Smooth muscle cell (in vitro differentiated cells): ENCODE data around the gene PCBP2. TPM values are rescaled to one million over a fixed set of nuclear protein-coding genes. Genes with fewer than 3 reads are reported as not detected.
"Not testable (repeated sequence)": the region's sequence is repeated elsewhere in the genome, so short reads cannot be mapped to it uniquely, and the experiment has no call there.

Experiments used
- DNase-seq: peaks from one replicate; lab custom pipeline; 2025; ENCODE audit not compliant: unreplicated experiment; lab: John Stamatoyannopoulos, UW
- H2AFZ ChIP-seq: fragments of 200-600 bp; sonication (generic); 2 replicates; pipeline ENCODE4 v1.6.0; 2016; ENCODE audit warnings: antibody characterized with exemption, low read depth, mild to moderate bottlenecking
- H3F3A ChIP-seq: fragments of 200-600 bp; sonication (generic); 2 replicates; pipeline ENCODE4 v1.6.0; 2017; ENCODE audit warnings: antibody characterized with exemption, low read depth
- H3K27ac ChIP-seq: fragments of 200-600 bp; sonication (generic); 2 replicates; pipeline ENCODE4 v1.5.1; 2016; ENCODE audit warnings: low read depth, mild to moderate bottlenecking
- H3K27me3 ChIP-seq: fragments of 200-600 bp; sonication (generic); 2 replicates; pipeline ENCODE4 v1.6.1; 2016; ENCODE audit warnings: low read depth, mild to moderate bottlenecking
- H3K36me3 ChIP-seq: fragments of 200-600 bp; sonication (generic); 2 replicates; pipeline ENCODE4 v1.5.1; 2016; ENCODE audit warnings: low read depth
- H3K4me1 ChIP-seq: fragments of 200-600 bp; sonication (generic); 2 replicates; pipeline ENCODE4 v1.5.1; 2016; ENCODE audit warnings: low read depth
- H3K4me2 ChIP-seq: fragments of 200-600 bp; sonication (generic); 2 replicates; pipeline ENCODE4 v1.6.0; 2016; ENCODE audit warnings: mild to moderate bottlenecking
- H3K4me3 ChIP-seq: fragments of 200-600 bp; sonication (generic); 2 replicates; pipeline ENCODE4 v1.5.1; 2016; ENCODE audit warnings: mild to moderate bottlenecking
- H3K79me2 ChIP-seq: fragments of 200-600 bp; sonication (generic); 2 replicates; pipeline ENCODE4 v1.6.0; 2016; ENCODE audit warnings: low read depth, mild to moderate bottlenecking
- H3K9ac ChIP-seq: fragments of 200-600 bp; sonication (generic); 2 replicates; pipeline ENCODE4 v1.6.0; 2016; ENCODE audit warnings: low read depth
- H3K9me3 ChIP-seq: fragments of 200-600 bp; sonication (generic); replicated peaks from 2 replicates; pipeline ENCODE4 v1.5.1; 2016; ENCODE audit warnings: low read depth
- H4K20me1 ChIP-seq: fragments of 200-600 bp; sonication (generic); 2 replicates; pipeline ENCODE4 v1.6.0; 2016; ENCODE audit warnings: low read depth
- WGBS: methylation state at CpG from one replicate; pipeline ENCODE4 v1.1.7; 2016; ENCODE audit warnings: low lambda C conversion rate; 5-methylcytosine and 5-hydroxymethylcytosine counted together
- polyA plus RNA-seq: library from polyadenylated mRNA; unstranded; fragments of >200 nt; fragmentation: Nextera tagmentation; extraction: Ambion mirVana; gene quantifications from 2 replicates; pipeline ENCODE4 v1.2.1, GENCODE V29; 2016
- total RNA-seq: library from RNA; depleted of rRNA; stranded (reverse); fragments of >200 nt; gene quantifications from 2 replicates; pipeline ENCODE4 v1.2.3, GENCODE V29; 2014
- TF ChIP-seq, protein P1 (sequence below): fragments of 200-600 bp; sonication (generic); IDR thresholded peaks from 2 replicates; pipeline ENCODE4 v1.5.1; 2017; ENCODE audit warnings: borderline replicate concordance, mild to moderate bottlenecking, antibody characterized with exemption; ENCODE audit not compliant: insufficient read depth, poor library complexity, severe bottlenecking

PCBP2 gene
- total and polyA plus RNA-seq, 2 experiments from 2014 or later = 90.8 to 306 TPM

DNA sequence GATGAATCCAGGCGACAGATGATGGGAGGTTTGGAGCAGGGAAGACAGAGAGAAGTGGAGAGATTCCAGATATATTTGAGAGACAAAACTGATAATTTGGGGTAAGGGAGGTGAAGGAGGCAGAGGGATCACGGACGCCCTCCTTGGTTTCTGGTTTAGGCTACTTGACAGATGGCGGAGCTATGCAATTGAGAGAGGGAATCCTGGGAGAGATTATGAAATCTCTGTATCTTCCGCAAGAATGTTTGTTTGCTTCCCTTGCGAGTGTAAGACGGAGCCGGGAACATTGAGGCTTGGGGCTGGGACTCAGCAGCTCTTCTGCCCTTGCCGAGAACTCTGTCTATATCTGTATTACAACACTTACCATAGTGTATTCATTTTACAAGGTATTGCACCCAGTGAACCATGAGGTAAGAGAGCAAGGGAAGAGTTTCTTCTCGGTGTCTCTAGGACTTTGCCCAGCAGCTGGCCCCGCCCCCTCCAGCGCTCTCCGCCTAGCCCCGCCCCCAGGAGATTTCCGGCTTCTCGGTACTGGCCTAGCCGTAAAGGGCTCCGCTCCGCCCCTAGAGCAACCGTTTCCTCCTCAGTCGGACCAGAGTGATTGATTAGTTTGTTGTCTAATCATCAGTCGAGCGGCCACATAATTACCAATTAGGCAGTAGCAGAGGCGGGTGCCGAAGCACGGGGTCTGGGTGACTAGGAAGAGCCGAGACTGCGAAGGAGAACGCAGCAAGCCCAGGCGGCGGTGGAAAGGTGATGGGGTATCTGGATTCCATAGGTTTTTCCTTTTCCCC lies 10.7 kb upstream of the PCBP2 start, which contains the start of gene PRR13:
TSS of gene PRR13 (plus strand) at position 695 of the 794 bp plus-strand sequence. CDS start 981 bp downstream, outside the sequence.
- peak; percentile 93 for DNase-seq
- peak within 1 kb of the TSS; percentile 87 for H3K4me3 ChIP-seq
- WGBS = 2% methylated on average over 30 of the region's 31 CpGs
- H3K27me3 ChIP-seq = no peaks in the 10 kb centered on the region
- TF ChIP-seq, protein P1, sequence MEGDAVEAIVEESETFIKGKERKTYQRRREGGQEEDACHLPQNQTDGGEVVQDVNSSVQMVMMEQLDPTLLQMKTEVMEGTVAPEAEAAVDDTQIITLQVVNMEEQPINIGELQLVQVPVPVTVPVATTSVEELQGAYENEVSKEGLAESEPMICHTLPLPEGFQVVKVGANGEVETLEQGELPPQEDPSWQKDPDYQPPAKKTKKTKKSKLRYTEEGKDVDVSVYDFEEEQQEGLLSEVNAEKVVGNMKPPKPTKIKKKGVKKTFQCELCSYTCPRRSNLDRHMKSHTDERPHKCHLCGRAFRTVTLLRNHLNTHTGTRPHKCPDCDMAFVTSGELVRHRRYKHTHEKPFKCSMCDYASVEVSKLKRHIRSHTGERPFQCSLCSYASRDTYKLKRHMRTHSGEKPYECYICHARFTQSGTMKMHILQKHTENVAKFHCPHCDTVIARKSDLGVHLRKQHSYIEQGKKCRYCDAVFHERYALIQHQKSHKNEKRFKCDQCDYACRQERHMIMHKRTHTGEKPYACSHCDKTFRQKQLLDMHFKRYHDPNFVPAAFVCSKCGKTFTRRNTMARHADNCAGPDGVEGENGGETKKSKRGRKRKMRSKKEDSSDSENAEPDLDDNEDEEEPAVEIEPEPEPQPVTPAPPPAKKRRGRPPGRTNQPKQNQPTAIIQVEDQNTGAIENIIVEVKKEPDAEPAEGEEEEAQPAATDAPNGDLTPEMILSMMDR = no peak
- peaks cover 4% of the 10 kb centered on the region for H3F3A ChIP-seq
- H3K4me2 ChIP-seq = peak within 1 kb of the TSS; percentile 91
- no peaks in the 10 kb centered on the region for H3K36me3 ChIP-seq
- peaks cover 7% of the 10 kb centered on the region for H3K4me1 ChIP-seq
- H3K9me3 ChIP-seq = no peaks in the 10 kb centered on the region
- peak within 1 kb of the TSS; percentile 85 for H3K9ac ChIP-seq
- H3K27ac ChIP-seq = peak within 1 kb of the TSS; percentile 72
- peak within 1 kb of the TSS; percentile 91 for H2AFZ ChIP-seq
- H4K20me1 ChIP-seq = no peaks in the 10 kb centered on the region
- H3K79me2 ChIP-seq = peaks cover 14% of the 10 kb centered on the region

DNA sequence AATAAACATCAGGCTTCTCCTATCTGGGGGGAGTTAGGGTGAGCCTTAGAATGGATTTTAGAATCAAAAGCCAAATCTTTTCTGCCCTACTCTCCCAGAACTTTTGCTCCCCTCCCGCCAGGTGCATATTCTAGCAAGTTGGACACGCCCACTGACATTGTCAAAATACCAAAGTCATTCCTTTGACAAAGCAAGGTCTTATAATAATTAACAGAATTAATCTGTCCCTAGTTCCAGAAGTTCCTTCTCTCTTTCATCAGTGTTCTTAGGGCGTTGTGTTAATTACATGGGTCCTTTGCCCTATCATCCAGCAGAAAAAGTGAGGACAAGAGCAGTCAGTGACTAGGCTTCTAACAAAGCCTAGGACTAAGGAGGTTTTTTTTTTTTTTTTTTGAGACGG lies 7.9 kb upstream of the PCBP2 start:
- Histone ChIP-seq H3K79me2 (peaks cover 14% of the 10 kb centered on the region), H3K9me3 (no peaks in the 10 kb centered on the region), H3K36me3 (no peaks in the 10 kb centered on the region), H3K27ac (no peak overlapping the region), H3K4me1 (peaks cover 7% of the 10 kb centered on the region), H3K4me2 (no peak overlapping the region), H4K20me1 (no peaks in the 10 kb centered on the region), H3K27me3 (no peaks in the 10 kb centered on the region), H3K4me3 (peak overlapping the region; percentile 5), H3K9ac (no peak overlapping the region), H3F3A (peaks cover 4% of the 10 kb centered on the region), H2AFZ (no peak overlapping the region)
- TF ChIP-seq, protein P1 = no peak
- DNase-seq = no peak
- 95% methylated on average over 4 of the region's 4 CpGs for WGBS

DNA sequence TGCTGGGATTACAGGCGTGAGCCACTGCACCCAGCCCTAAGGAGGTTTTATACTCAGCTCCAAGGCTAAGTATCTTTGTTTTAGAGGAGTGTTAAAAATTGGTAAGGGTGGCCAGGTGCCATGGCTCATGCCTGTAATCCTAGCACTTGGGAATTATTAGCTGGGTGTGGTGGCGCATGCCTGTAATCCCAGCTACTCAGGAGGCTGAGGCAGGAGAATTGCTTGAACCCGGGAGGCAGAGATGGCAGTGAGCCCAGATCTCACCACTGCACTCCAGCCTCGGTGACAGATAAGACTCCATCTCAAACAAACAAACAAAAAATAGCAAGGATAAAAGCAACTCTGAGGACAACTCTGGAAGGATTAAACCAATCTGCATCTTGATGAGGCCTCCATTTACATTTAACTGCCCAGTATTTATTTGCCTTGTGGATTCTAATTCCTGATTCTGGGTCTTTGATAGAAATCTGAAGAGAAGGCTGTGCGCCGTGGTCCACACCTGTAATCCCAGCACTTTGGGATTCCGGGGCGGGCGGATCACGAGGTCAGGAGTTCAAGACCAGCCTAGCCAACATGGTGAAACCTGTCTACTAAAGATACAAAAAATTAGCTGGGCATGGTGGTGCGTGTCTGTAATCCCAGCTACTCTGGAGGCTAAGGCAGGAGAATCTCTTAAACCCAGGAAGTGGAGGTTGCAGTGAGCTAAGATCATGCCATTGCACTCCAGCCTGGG lies 7.1 kb upstream of the PCBP2 start:
- H3K9me3 ChIP-seq, H4K20me1 ChIP-seq, H3F3A ChIP-seq, H2AFZ ChIP-seq, H3K36me3 ChIP-seq, H3K4me1 ChIP-seq, H3K27ac ChIP-seq, H3K4me2 ChIP-seq, H3K9ac ChIP-seq, DNase-seq, H3K4me3 ChIP-seq, H3K27me3 ChIP-seq: not testable (repeated sequence)
- 95% methylated on average over 11 of the region's 11 CpGs for WGBS
- H3K79me2 ChIP-seq = peaks cover 14% of the 10 kb centered on the region

DNA sequence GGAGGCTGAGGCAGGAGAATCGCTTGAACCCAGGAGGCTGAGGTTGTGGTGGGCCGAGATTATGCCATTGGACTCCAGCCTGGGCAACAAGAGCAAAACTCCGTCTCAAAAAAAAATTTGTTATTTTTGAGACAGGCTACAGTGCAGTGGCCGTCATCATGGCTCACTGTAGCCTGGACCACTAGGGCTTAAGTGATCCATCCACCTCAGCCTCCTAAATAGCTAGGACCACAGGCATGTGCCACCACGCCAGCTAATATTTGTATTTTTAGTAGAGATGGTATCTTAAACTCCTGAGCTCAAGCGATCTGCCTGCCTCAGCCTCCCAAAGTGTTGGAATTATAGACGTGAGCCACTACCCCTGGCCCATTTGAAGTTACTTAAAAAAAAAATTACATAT lies 966 bp upstream of the PCBP2 start:
- no peak overlapping the region for H3K9ac ChIP-seq
- no peak overlapping the region for H2AFZ ChIP-seq
- no peak overlapping the region for H3K27ac ChIP-seq
- H3K79me2 ChIP-seq = peaks cover 38% of the 10 kb centered on the region
- peaks cover 38% of the 10 kb centered on the region for H4K20me1 ChIP-seq
- WGBS = 88% methylated on average over 7 of the region's 7 CpGs
- H3F3A ChIP-seq = peaks cover 19% of the 10 kb centered on the region
- H3K4me3 ChIP-seq = no peak overlapping the region
- TF ChIP-seq, protein P1 = no peak
- H3K9me3 ChIP-seq = no peaks in the 10 kb centered on the region
- H3K36me3 ChIP-seq = peaks cover 8% of the 10 kb centered on the region
- H3K27me3 ChIP-seq = no peaks in the 10 kb centered on the region
- no peak for DNase-seq
- no peak overlapping the region for H3K4me2 ChIP-seq
- H3K4me1 ChIP-seq = peaks cover 17% of the 10 kb centered on the region
